ENCODE data around the gene NEXMIF. TPM values are rescaled to one million over a fixed set of nuclear protein-coding genes. Genes with fewer than 3 reads are reported as not detected.

The NEXMIF gene
- total and polyA plus RNA-seq, 2 of the 8 experiments (the other 6 are each of a cell fraction or from before 2014, with no cell fraction given), result 0.18 to 0.73 TPM

GRCh38 chrX:74684466-74684865 lies 240.8 kb downstream of the NEXMIF start:
- no peak for FAIRE-seq
- Histone ChIP-seq H4K8ac (ENCODE audit: extremely low read depth, insufficient read depth, low read length) (no peak overlapping the region), H2AFZ (ENCODE audit: low read length) (no peak overlapping the region)

More at GRCh38 chrX:74684466-74684865, 240.8 kb downstream of the NEXMIF start:
- no peak overlapping the region for H2AK5ac ChIP-seq (ENCODE audit: low read depth, low read length)
- 86% methylated on average over 2 of the region's 2 CpGs; no CpG with 5 or more reads in 1 of the 2 experiments for WGBS, 2 experiments (ENCODE audit: extremely low coverage in 1 of 2, insufficient coverage in 1 of 2, insufficient read length in 1 of 2, insufficient replicate concordance in 2 of 2, low coverage in 1 of 2, low lambda C conversion rate in 2 of 2, missing lambda C conversion rate in 1 of 2)
- H3K79me1 ChIP-seq (ENCODE audit: low read depth, low read length), result no peaks in the 10 kb centered on the region
- no peak overlapping the region for H4K91ac ChIP-seq (replicated peaks; ENCODE audit: insufficient read length, low read length)
- no peak overlapping the region for H3K18ac ChIP-seq (ENCODE audit: extremely low read depth, low read length)
- H4K5ac ChIP-seq (ENCODE audit: insufficient read length, low read depth, low read length), result no peak overlapping the region
- CTCF ChIA-PET (ENCODE audit: partially characterized antibody), result no interaction called here
- no peak overlapping the region for H2BK5ac ChIP-seq (ENCODE audit: low read depth, low read length)
- H3K23ac ChIP-seq (ENCODE audit: insufficient read length), result no peak overlapping the region
- no peak for DNase-seq (ENCODE audit: low read depth in 1 of 2, low spot score in 2 of 2)
- no peak overlapping the region for H3K56ac ChIP-seq (replicated peaks; ENCODE audit: insufficient read length, low read depth, low read length)
- POLR2A ChIA-PET (ENCODE audit: partially characterized antibody), result no interaction called here
- no peak overlapping the region for H2BK15ac ChIP-seq (ENCODE audit: low read length)
- no peak overlapping the region for H3K27ac ChIP-seq (ENCODE audit: low read depth, low read length)
- H3K9ac ChIP-seq (replicated peaks in 1 of 4; ENCODE audit: extremely low read depth in 1 of 4, low read depth in 3 of 4, low read length in 3 of 4), result no peak overlapping the region
- H4K20me1 ChIP-seq (replicated peaks in 1 of 2; ENCODE audit: control insufficient read depth in 1 of 2, insufficient read depth in 2 of 2, low read length in 2 of 2), result no peaks in the 10 kb centered on the region
- H3K23me2 ChIP-seq (ENCODE audit: low read depth, low read length), result no peaks in the 10 kb centered on the region
- TF ChIP-seq POU5F1 (IDR thresholded peaks at IDR 0.05; ENCODE audit: low read depth, low read length), result no peak
- TF ChIP-seq GTF2F1 (IDR thresholded peaks at IDR 0.05; ENCODE audit: borderline replicate concordance, low read depth, low read length), result no peak
- no peak overlapping the region for H2BK12ac ChIP-seq (ENCODE audit: low read depth, low read length)
- H3K14ac ChIP-seq (ENCODE audit: insufficient read length), result no peak overlapping the region
- no peak overlapping the region for H2BK20ac ChIP-seq (ENCODE audit: low read length)
- H3K36me3 ChIP-seq (ENCODE audit: control insufficient read depth in 2 of 4, insufficient read depth in 4 of 4, low read length in 3 of 4), result no peaks in the 10 kb centered on the region
- H3K4ac ChIP-seq (replicated peaks; ENCODE audit: insufficient read length, low read depth, low read length), result no peak overlapping the region
- no peaks in the 10 kb centered on the region for H3K4me1 ChIP-seq (replicated peaks in 1 of 4; ENCODE audit: control insufficient read depth in 3 of 4, insufficient read depth in 4 of 4, low read length in 3 of 4)
- H2BK120ac ChIP-seq (replicated peaks; ENCODE audit: low read depth, low read length), result no peak overlapping the region
- H3K4me3 ChIP-seq (ENCODE audit: extremely low read depth in 1 of 4, insufficient read depth in 2 of 4, low read depth in 3 of 4, low read length in 4 of 4), result no peak overlapping the region
- H3K4me2 ChIP-seq (ENCODE audit: insufficient read depth in 1 of 2, low read depth in 2 of 2, low read length in 2 of 2), result no peak overlapping the region
- H3K79me2 ChIP-seq (ENCODE audit: control insufficient read depth in 1 of 2, insufficient read depth in 2 of 2, low read length in 2 of 2), result no peaks in the 10 kb centered on the region
- H3K9me3 ChIP-seq (ENCODE audit: insufficient read depth in 2 of 2, low read depth in 1 of 2, low read length in 1 of 2), result no peaks in the 10 kb centered on the region
- H3K27me3 ChIP-seq (replicated peaks in 1 of 4; ENCODE audit: control insufficient read depth in 3 of 4, extremely low read depth in 1 of 4, insufficient read depth in 3 of 4, low read length in 3 of 4), result no peaks in the 10 kb centered on the region

Small RNAs within 50 kb of the gene (small RNA-seq; reads per million reads assigned to genes)
- gene AL139395.1 (ENCODE audit: insufficient read depth), result not detected

Other genes with a start within 250 kb of the NEXMIF start
- 40.7 and 43.3 TPM in 2 replicates for gene ABCB7, start 230.8 kb upstream of the NEXMIF start, total RNA-seq (2021; fragmentation: NEBNext Ultra II Directional; extraction: Animal tissue kit (Norgen Biotek cat#: 25700))
- 23.9 and 24.3 TPM in 2 replicates for gene ABCB7, start 230.8 kb upstream of the NEXMIF start, polyA plus RNA-seq (2011; rRNA removed)